DOHH2 (cell line): ENCODE measurements around the gene C13orf46.

Source experiments
- EZH2phosphoT487 ChIP-seq: fragments of 200-600 bp; sonication (generic); IDR thresholded peaks from 2 replicates; pipeline ENCODE4 v1.6.1; 2017; ENCODE audit warnings: borderline replicate concordance, mild to moderate bottlenecking, antibody characterized with exemption, low read length, moderate library complexity, mixed read lengths
- TF ChIP-seq, protein P1 (sequence below): fragments of 200-600 bp; sonication (generic); IDR thresholded peaks from one replicate; pipeline ENCODE4 v1.5.1; 2014; ENCODE audit warnings: antibody characterized with exemption, mild to moderate bottlenecking, low read depth, low read length; ENCODE audit not compliant: poor library complexity, severe bottlenecking

GRCh38 chr13:113974304-113975281, 717 bp upstream of the C13orf46 start:
- TF ChIP-seq, protein P1, sequence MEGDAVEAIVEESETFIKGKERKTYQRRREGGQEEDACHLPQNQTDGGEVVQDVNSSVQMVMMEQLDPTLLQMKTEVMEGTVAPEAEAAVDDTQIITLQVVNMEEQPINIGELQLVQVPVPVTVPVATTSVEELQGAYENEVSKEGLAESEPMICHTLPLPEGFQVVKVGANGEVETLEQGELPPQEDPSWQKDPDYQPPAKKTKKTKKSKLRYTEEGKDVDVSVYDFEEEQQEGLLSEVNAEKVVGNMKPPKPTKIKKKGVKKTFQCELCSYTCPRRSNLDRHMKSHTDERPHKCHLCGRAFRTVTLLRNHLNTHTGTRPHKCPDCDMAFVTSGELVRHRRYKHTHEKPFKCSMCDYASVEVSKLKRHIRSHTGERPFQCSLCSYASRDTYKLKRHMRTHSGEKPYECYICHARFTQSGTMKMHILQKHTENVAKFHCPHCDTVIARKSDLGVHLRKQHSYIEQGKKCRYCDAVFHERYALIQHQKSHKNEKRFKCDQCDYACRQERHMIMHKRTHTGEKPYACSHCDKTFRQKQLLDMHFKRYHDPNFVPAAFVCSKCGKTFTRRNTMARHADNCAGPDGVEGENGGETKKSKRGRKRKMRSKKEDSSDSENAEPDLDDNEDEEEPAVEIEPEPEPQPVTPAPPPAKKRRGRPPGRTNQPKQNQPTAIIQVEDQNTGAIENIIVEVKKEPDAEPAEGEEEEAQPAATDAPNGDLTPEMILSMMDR: no peak
- TF ChIP-seq EZH2phosphoT487: no peak
